NCI-H1694 treated with DMSO at 0.1 percent for 48 hours (cell line): ENCODE measurements around the gene UBE2E3.
A peak's percentile ranks its signal among the peaks of the same experiment; 100 is the strongest.

Source experiments
- DNase-seq: peaks from one replicate; lab custom pipeline; 2025; lab: John Stamatoyannopoulos, UW

UBE2E3 gene

GRCh38 chr2:180978903-180979748, 1.3 kb upstream of the UBE2E3 start:
- no peak for DNase-seq

GRCh38 chr2:180979749-180980105, 678 bp upstream of the UBE2E3 start:
- no peak for DNase-seq

- peak; percentile 43 for DNase-seq
These were observed 822 bp downstream of the UBE2E3 start for GRCh38 chr2:180980943-180981911.

- DNase-seq: peak; percentile 85
These were observed 3.2 kb downstream of the UBE2E3 start for GRCh38 chr2:180983468-180984242.

GRCh38 chr2:180985771-180986395, 5.5 kb downstream of the UBE2E3 start:
- peak; percentile 17 for DNase-seq

GRCh38 chr2:180987146-180987545, 6.7 kb downstream of the UBE2E3 start:
- no peak for DNase-seq

- no peak for DNase-seq
These were observed 9.9 kb downstream of the UBE2E3 start for GRCh38 chr2:180990337-180990736.

GRCh38 chr2:180990794-180991193, 10.4 kb downstream of the UBE2E3 start:
- no peak for DNase-seq

- DNase-seq: no peak
These were observed 11.0 kb downstream of the UBE2E3 start for GRCh38 chr2:180991361-180991760.

GRCh38 chr2:180991820-180992219, 11.4 kb downstream of the UBE2E3 start:
- no peak for DNase-seq

GRCh38 chr2:180992994-180993393, 12.6 kb downstream of the UBE2E3 start:
- no peak for DNase-seq

GRCh38 chr2:180999274-180999964, 19.0 kb downstream of the UBE2E3 start:
- DNase-seq: no peak

- DNase-seq: no peak
These were observed 24.4 kb downstream of the UBE2E3 start for GRCh38 chr2:181004647-181005325.

GRCh38 chr2:181005326-181005655, 24.9 kb downstream of the UBE2E3 start:
- no peak for DNase-seq

- DNase-seq: no peak
These were observed 25.4 kb downstream of the UBE2E3 start for GRCh38 chr2:181005809-181006208.

- DNase-seq: no peak
These were observed 26.9 kb downstream of the UBE2E3 start for GRCh38 chr2:181007086-181007837.

GRCh38 chr2:181008407-181008806, 28.0 kb downstream of the UBE2E3 start:
- DNase-seq: no peak

- DNase-seq: no peak
These were observed 40.9 kb downstream of the UBE2E3 start for GRCh38 chr2:181021199-181021789.

GRCh38 chr2:181022652-181023051, 42.2 kb downstream of the UBE2E3 start:
- DNase-seq: no peak
